ENCODE measurements around the gene CCDC137.

Gene CCDC137

DNA sequence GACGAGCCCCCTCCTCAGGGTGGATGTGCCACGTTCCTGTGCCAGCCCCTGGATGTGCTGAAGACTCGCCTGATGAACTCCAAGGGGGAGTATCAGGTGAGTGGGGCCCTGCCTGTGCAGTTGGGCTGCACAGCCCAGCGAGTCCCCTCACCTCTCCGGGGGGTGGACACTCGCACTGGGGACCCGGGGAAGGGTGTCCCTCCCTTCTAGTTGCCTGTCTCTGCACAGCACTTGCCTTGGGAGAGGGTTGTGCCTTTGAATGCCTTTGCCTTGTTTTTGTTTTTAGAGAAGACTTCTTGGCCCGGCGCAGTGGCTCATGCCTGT lies 51.2 kb downstream of the CCDC137 start:
- no peak for DNase-seq

DNA sequence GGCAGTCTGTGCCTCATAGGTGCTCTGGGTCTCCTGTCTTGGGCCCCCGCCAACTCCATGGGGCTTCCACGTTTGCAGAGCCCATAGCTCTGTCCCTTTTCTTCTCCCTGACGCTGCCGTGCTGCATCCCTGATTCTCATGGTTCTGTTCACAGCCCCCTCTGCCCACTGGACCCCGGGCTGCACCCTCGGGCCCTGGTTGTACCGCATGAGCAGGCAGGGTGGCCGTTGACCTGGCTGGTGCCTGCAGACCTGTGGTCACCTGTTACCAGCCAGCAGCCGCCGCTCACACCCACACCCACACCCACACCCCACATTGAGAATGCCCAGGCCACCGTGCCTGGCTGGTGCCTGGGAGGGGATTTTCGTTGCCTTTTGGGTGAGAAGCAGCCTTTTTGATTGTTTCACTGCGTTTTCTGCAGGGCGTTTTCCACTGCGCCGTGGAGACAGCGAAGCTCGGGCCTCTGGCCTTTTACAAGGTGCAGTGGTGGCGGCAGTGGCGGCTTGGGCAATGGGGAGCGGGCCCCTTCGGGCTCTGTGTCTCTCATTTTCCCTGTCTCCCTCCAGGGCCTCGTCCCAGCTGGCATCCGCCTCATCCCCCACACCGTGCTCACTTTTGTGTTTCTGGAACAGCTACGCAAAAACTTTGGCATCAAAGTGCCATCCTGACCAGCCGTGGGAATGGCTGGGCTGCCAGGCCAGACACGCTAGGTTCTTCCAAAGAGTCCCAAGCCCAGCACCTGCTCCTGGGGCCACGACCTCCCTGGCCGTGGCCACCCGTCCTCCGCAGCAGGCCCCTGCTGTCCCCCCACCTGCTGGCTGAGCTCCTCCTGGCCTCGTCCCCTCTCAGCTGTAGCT lies 53.1 kb downstream of the CCDC137 start:
- no peak for DNase-seq

DNA sequence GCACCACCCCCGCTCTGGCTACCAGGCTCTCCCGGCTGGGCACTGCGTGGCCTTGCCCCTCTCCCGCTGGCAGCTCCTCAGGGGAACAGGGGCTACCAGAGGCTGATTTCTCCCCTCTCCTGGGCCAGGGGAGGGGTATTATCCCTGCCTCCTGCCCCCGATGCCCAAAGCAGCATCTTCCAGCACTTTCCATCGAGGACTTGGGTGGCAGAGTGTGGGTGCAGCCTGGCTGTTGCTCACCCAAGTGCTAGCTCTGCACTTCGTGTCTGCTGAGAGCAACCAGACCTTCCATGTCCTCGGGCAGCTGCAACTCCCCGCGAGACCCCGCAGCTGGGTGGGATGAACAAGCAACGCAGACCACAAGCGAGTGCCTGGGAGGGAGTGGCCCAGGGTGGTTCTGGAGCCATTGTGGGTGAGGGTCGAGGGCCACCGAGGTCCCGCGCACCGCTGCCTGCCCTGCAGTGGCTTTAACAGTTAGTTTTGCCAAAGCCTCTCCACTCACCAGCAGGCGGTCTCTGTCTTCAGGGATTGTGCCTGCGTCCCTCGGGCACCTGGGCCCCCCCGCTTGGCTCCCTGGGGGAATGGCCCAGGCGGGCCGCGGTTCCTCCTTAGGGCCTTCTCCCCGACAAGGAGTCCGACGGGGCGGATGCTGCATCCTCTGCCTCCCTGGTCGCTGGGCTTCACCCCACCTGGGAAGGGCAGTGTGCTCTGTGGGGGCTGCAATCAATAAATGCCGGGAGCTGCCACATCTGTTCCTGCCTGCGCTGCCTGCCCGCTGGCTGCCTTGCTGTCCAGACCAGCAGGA lies 53.9 kb downstream of the CCDC137 start:
- DNase-seq: no peak

DNA sequence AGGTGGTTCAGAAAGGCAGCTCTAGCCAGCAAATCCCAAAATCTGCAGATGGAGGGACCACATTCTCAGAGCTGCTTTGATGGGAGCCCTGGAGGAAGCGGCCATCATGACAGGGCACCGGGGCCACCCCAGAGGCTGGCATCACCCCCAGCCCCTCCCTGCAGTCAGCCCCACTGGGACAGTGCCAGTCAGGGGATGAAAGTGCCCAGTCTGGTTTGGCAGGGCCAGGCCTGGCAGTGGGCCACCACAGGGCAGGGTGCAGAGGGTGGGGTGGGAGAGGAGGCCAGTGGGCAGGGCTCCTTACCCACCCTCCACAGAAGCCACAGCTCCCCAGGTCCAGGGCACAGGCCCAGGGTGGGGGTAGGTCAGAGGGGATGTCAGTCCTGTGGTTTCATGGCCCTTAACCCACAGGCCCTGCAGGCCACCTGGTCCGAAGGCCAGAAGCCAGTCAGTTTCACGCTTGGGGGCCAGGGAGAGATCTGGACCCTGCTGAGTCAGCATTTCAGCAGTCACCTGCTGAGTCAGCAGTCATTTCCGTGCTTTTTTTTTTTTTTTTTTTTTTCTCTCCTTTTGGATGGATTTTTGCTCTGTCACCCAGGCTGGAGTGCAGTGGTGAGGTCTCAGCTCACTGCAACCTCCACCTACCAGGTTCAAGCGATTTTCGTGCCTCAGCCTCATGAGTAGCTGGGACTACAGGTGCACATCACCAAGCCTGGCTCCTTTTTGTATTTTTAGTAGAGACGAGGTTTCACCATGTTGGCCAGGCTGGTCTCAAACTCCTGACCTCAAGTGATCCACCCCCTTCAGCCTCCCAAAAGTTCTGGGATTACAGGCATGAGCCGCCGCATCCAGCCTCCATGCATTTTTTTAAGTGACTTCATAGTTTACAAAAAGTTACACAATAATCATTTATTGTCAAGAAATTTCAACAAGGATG lies 55.9 kb downstream of the CCDC137 start:
- no peak for DNase-seq

Data from stimulated activated CD4-positive, alpha-beta T cell treated with anti-CD3 and anti-CD28 coated beads, Interleukin-4, amount 100 ng/mL, for 24 hours (primary cell).